BLaER1 (cell line): Measurements from ENCODE around the gene SS18L1.

Source experiments
- H3K27ac ChIP-seq: shearing (Covaris generic); formaldehyde crosslinking; 2 replicates; pipeline ENCODE4 v1.8.1; 2022
- H3K27me3 ChIP-seq: shearing (Covaris generic); formaldehyde crosslinking; 2 replicates; pipeline ENCODE4 v1.8.1; 2022
- H3K36me3 ChIP-seq: shearing (Covaris generic); formaldehyde crosslinking; 2 replicates; pipeline ENCODE4 v1.8.1; 2022
- H3K4me1 ChIP-seq: shearing (Covaris generic); formaldehyde crosslinking; 2 replicates; pipeline ENCODE4 v1.8.1; 2022
- H3K4me2 ChIP-seq: shearing (Covaris generic); formaldehyde crosslinking; 2 replicates; pipeline ENCODE4 v1.8.1; 2022
- H3K4me3 ChIP-seq: shearing (Covaris generic); formaldehyde crosslinking; 2 replicates; pipeline ENCODE4 v1.8.1; 2022
- H3K9ac ChIP-seq: shearing (Covaris generic); formaldehyde crosslinking; 2 replicates; pipeline ENCODE4 v1.8.1; 2022
- H3K9me3 ChIP-seq: shearing (Covaris generic); formaldehyde crosslinking; 2 replicates; pipeline ENCODE4 v1.8.1; 2022
- H4K20me1 ChIP-seq: shearing (Covaris generic); formaldehyde crosslinking; 2 replicates; pipeline ENCODE4 v1.8.1; 2022
- Cebpa-rat ChIP-seq: shearing (Covaris generic); IDR thresholded peaks from 2 replicates; pipeline ENCODE4 v1.8.1; 2022

SS18L1 gene

GRCh38 chr20:62119591-62120364, 23.8 kb upstream of the SS18L1 start:
- TF ChIP-seq Cebpa-rat, result no peak
- Histone ChIP-seq H3K4me2 (peak overlapping the region; percentile 89), H3K4me1 (peaks cover 62% of the 10 kb centered on the region), H3K9me3 (peaks cover 13% of the 10 kb centered on the region), H3K36me3 (peaks cover 7% of the 10 kb centered on the region), H3K27me3 (no peaks in the 10 kb centered on the region), H4K20me1 (peaks cover 20% of the 10 kb centered on the region), H3K9ac (0 out of 2 replicates have a peak overlapping the region, but pooled peaks have one; percentile 1), H3K27ac (peak overlapping the region; percentile 97), H3K4me3 (no peak overlapping the region)

- Histone ChIP-seq H3K9me3 (peaks cover 8% of the 10 kb centered on the region), H3K4me3 (no peak overlapping the region), H3K9ac (peak overlapping the region; percentile 90; the same call in 1 of the 2 replicates), H3K27ac (peak overlapping the region; percentile 97), H3K36me3 (peaks cover 12% of the 10 kb centered on the region), H3K4me2 (peak overlapping the region; percentile 89), H3K27me3 (no peaks in the 10 kb centered on the region), H3K4me1 (peaks cover 68% of the 10 kb centered on the region), H4K20me1 (peaks cover 26% of the 10 kb centered on the region)
- no peak for TF ChIP-seq Cebpa-rat
Measured at GRCh38 chr20:62120365-62120762, 23.2 kb upstream of the SS18L1 start.

GRCh38 chr20:62120990-62121775, 22.4 kb upstream of the SS18L1 start:
- peak overlapping the region; percentile 94 for H3K4me3 ChIP-seq
- H3K36me3 ChIP-seq, result peaks cover 21% of the 10 kb centered on the region
- peaks cover 1% of the 10 kb centered on the region; the same call in 1 of the 2 replicates for H3K9me3 ChIP-seq
- H3K4me2 ChIP-seq, result peak overlapping the region; percentile 89
- peak overlapping the region; percentile 97 for H3K27ac ChIP-seq
- TF ChIP-seq Cebpa-rat, result no peak
- H3K4me1 ChIP-seq, result peaks cover 76% of the 10 kb centered on the region
- no peaks in the 10 kb centered on the region for H3K27me3 ChIP-seq
- H3K9ac ChIP-seq, result peak overlapping the region; percentile 90
- H4K20me1 ChIP-seq, result peaks cover 34% of the 10 kb centered on the region

GRCh38 chr20:62121776-62122653, 21.6 kb upstream of the SS18L1 start, which contains the start of gene LSM14B:
LSM14B (plus strand) TSS chr20:62122475; CDS start chr20:62122667, 192 bp downstream.
- Histone ChIP-seq H4K20me1 (peaks cover 42% of the 10 kb centered on the region), H3K27ac (peak within 1 kb of the TSS; percentile 97), H3K9me3 (no peaks in the 10 kb centered on the region), H3K9ac (peak within 1 kb of the TSS; percentile 95), H3K4me1 (peaks cover 82% of the 10 kb centered on the region), H3K27me3 (no peaks in the 10 kb centered on the region), H3K4me2 (peak within 1 kb of the TSS; percentile 99), H3K4me3 (peak within 1 kb of the TSS; percentile 94), H3K36me3 (peaks cover 29% of the 10 kb centered on the region)
- no peak for TF ChIP-seq Cebpa-rat

- H3K4me2 ChIP-seq, result peak overlapping the region; percentile 99
- no peak for TF ChIP-seq Cebpa-rat
- H4K20me1 ChIP-seq, result peaks cover 50% of the 10 kb centered on the region
- no peaks in the 10 kb centered on the region for H3K27me3 ChIP-seq
- H3K4me3 ChIP-seq, result peak overlapping the region; percentile 94
- peaks cover 37% of the 10 kb centered on the region for H3K36me3 ChIP-seq
- peak overlapping the region; percentile 94 for H3K27ac ChIP-seq
- no peaks in the 10 kb centered on the region for H3K9me3 ChIP-seq
- H3K4me1 ChIP-seq, result peaks cover 82% of the 10 kb centered on the region
- peak overlapping the region; percentile 95 for H3K9ac ChIP-seq
Measured at GRCh38 chr20:62122654-62123449, 20.7 kb upstream of the SS18L1 start.

- Histone ChIP-seq H3K4me3 (peak overlapping the region; percentile 94), H3K4me2 (peak overlapping the region; percentile 99), H3K27me3 (no peaks in the 10 kb centered on the region), H3K27ac (peak overlapping the region; percentile 94), H3K9me3 (no peaks in the 10 kb centered on the region), H4K20me1 (peaks cover 53% of the 10 kb centered on the region), H3K4me1 (peaks cover 82% of the 10 kb centered on the region), H3K9ac (peak overlapping the region; percentile 95), H3K36me3 (peaks cover 44% of the 10 kb centered on the region)
- TF ChIP-seq Cebpa-rat, result no peak
Measured at GRCh38 chr20:62123450-62124118, 20.0 kb upstream of the SS18L1 start.

GRCh38 chr20:62126141-62126540, 17.4 kb upstream of the SS18L1 start:
- Histone ChIP-seq H3K9me3 (no peaks in the 10 kb centered on the region), H3K36me3 (peaks cover 56% of the 10 kb centered on the region), H3K4me2 (peak overlapping the region; percentile 100; the same call in 1 of the 2 replicates), H3K4me3 (no peak overlapping the region), H3K9ac (no peak overlapping the region), H3K27me3 (no peaks in the 10 kb centered on the region), H4K20me1 (peaks cover 53% of the 10 kb centered on the region), H3K4me1 (peaks cover 82% of the 10 kb centered on the region), H3K27ac (0 out of 2 replicates have a peak overlapping the region, but pooled peaks have one; percentile 89)
- no peak for TF ChIP-seq Cebpa-rat

- no peak for TF ChIP-seq Cebpa-rat
- H4K20me1 ChIP-seq, result peaks cover 62% of the 10 kb centered on the region
- peaks cover 96% of the 10 kb centered on the region for H3K4me1 ChIP-seq
- peak overlapping the region; percentile 75 for H3K9ac ChIP-seq
- peak overlapping the region; percentile 89 for H3K27ac ChIP-seq
- no peaks in the 10 kb centered on the region for H3K27me3 ChIP-seq
- peak overlapping the region; percentile 100 for H3K4me2 ChIP-seq
- no peak overlapping the region for H3K4me3 ChIP-seq
- no peaks in the 10 kb centered on the region for H3K9me3 ChIP-seq
- peaks cover 73% of the 10 kb centered on the region for H3K36me3 ChIP-seq
Measured at GRCh38 chr20:62127799-62128198, 15.8 kb upstream of the SS18L1 start.
